K562 (cell line): ENCODE data around the gene CNTFR. TPM values are rescaled to one million over a fixed set of nuclear protein-coding genes. Genes with fewer than 3 reads are reported as not detected.

Experiments used
- ATAC-seq: fragments of 200-7000 bp; cut with Tn5 transposase; 3 replicates; pipeline ENCODE4 v1.9.1; 2020; ENCODE audit warnings: moderate library complexity
- BruUV-seq: library from RNA; stranded (reverse); fragments of 400-500 nt; replicated peaks from 2 replicates; lab custom pipeline; 2021; lab: Mats Ljungman, UMichigan
- CTCF ChIA-PET: fragments of 300-600 bp; formaldehyde crosslinking; extraction: SDS; loops from one replicate; lab custom pipeline; 2021; ENCODE audit warnings: low intra/inter-chr PET ratio; lab: Yijun Ruan, JAX
- POLR2A ChIA-PET: fragments of 300-600, 350-650 bp; sonication (Branson Sonifier 250); formaldehyde crosslinking; extraction: SDS; loops from one replicate; lab custom pipeline; 2021; ENCODE audit warnings: antibody characterized with exemption, inconsistent platforms; lab: Yijun Ruan, JAX
- DNase-seq, 4 experiments: peaks; one replicate each; pipeline versions ENCODE4 v3.0.0 to v3.0.0-alpha.2; 2011 to 2018; ENCODE audit warnings: low spot score in 3 of 4, mixed read lengths in 3 of 4; ENCODE audit errors: extremely low read depth in 1 of 4
- FAIRE-seq: peaks from 2 replicates; lab custom pipeline; 2011; peaks lifted over from hg19 to GRCh38; lab: Jason Lieb, UNC
- H2AFZ ChIP-seq: 2 replicates; pipeline ENCODE4 v1.6.0; 2011; ENCODE audit warnings: low read depth, low read length, control low read depth, inconsistent platforms
- H3K27ac ChIP-seq: fragments of 200-600 bp; 3 replicates; pipeline ENCODE4 v1.8.0; 2011; ENCODE audit warnings: low read depth, mild to moderate bottlenecking, control low read depth, inconsistent platforms, low read length, moderate library complexity, mixed read lengths; ENCODE audit errors: extremely low read depth
- H3K27me3 ChIP-seq, 2 experiments: fragments of 300-600 bp in 1 of 2; 2 replicates in 1 of 2; 3 replicates in 1 of 2; pipeline versions ENCODE4 v1.6.0 to v1.8.0; 2011; ENCODE audit warnings: inconsistent platforms in 2 of 2, low read length in 2 of 2, mild to moderate bottlenecking in 1 of 2, mixed read lengths in 1 of 2, moderate library complexity in 1 of 2; ENCODE audit not compliant: control insufficient read depth in 2 of 2, insufficient read depth in 2 of 2
- H3K36me3 ChIP-seq: fragments of 300-600 bp; 3 replicates; pipeline ENCODE4 v1.8.0; 2011; ENCODE audit warnings: mild to moderate bottlenecking, low read length, inconsistent platforms; ENCODE audit not compliant: control insufficient read depth, insufficient read depth
- H3K4me1 ChIP-seq, 2 experiments: fragments of 200-600 bp in 1 of 2; replicated peaks in 1 of 2; 2 replicates in 1 of 2; 3 replicates in 1 of 2; pipeline versions ENCODE4 v1.5.1 to v1.8.0; 2011; ENCODE audit warnings: inconsistent platforms in 2 of 2, low read length in 2 of 2, mild to moderate bottlenecking in 1 of 2, mixed read lengths in 1 of 2, moderate library complexity in 1 of 2; ENCODE audit not compliant: control insufficient read depth in 2 of 2, insufficient read depth in 2 of 2
- H3K4me2 ChIP-seq: 2 replicates; pipeline ENCODE4 v1.6.1; 2011; ENCODE audit warnings: low read length, control low read depth, inconsistent platforms, mixed read lengths; ENCODE audit not compliant: insufficient read depth
- H3K4me3 ChIP-seq: fragments of 200-600 bp; sonication (generic), shearing (Covaris generic); 2 replicates; pipeline ENCODE4 v1.5.1; 2016; ENCODE audit warnings: control low read depth, inconsistent platforms
- H3K79me2 ChIP-seq: fragments of 200-600 bp; 3 replicates; pipeline ENCODE4 v1.8.0; 2011; ENCODE audit warnings: low read length, inconsistent platforms; ENCODE audit not compliant: control insufficient read depth, insufficient read depth
- H3K9ac ChIP-seq, 2 experiments: 2 replicates each; pipeline versions ENCODE4 v1.6.0 to v1.6.1; 2011; ENCODE audit warnings: low read depth in 2 of 2, low read length in 2 of 2, control low read depth in 1 of 2, inconsistent platforms in 1 of 2, mild to moderate bottlenecking in 1 of 2, mixed read lengths in 1 of 2; ENCODE audit not compliant: insufficient read depth in 1 of 2
- H3K9me1 ChIP-seq: one replicate; pipeline ENCODE4 v1.6.0; 2011; ENCODE audit warnings: inconsistent platforms, mild to moderate bottlenecking, low read length, moderate library complexity; ENCODE audit not compliant: control insufficient read depth, insufficient read depth
- H3K9me3 ChIP-seq: replicated peaks from 2 replicates; pipeline ENCODE4 v1.5.1; 2011; ENCODE audit warnings: low read depth, low read length, inconsistent platforms; ENCODE audit not compliant: control insufficient read depth, insufficient read depth
- H4K20me1 ChIP-seq: replicated peaks from 2 replicates; pipeline ENCODE4 v1.6.1; 2011; ENCODE audit warnings: low read length, inconsistent platforms, mixed read lengths; ENCODE audit not compliant: control insufficient read depth, insufficient read depth
- ARNT ChIP-seq, 2 experiments: fragments of 450-650 bp; IDR thresholded peaks; 2 replicates each; pipeline ENCODE4 v1.6.1; 2016; ENCODE audit warnings: mild to moderate bottlenecking in 1 of 2
- BRCA1 ChIP-seq, 2 experiments: fragments of 450-650 bp in 1 of 2; sonication (generic) in 1 of 2; formaldehyde crosslinking in 1 of 2; IDR thresholded peaks; 2 replicates each; pipeline versions ENCODE4 v1.5.0 to v1.6.1; 2017 to 2020; ENCODE audit warnings: mild to moderate bottlenecking in 1 of 2, missing genetic modification reagents in 1 of 2
- C11orf30 ChIP-seq: fragments of 450-650 bp; IDR thresholded peaks from 2 replicates; pipeline ENCODE4 v1.6.1; 2016; ENCODE audit warnings: low read depth, mild to moderate bottlenecking
- HCFC1 ChIP-seq: IDR thresholded peaks from 2 replicates; pipeline ENCODE4 v1.6.1; 2012; ENCODE audit warnings: low read depth, low read length, improper control_type of control experiment
- HMG20A ChIP-seq: fragments of 450-650 bp; formaldehyde crosslinking; conservative IDR thresholded peaks from 2 replicates; pipeline ENCODE4 v1.4.0; 2020; ENCODE audit warnings: mild to moderate bottlenecking, mixed read lengths
- MAFF ChIP-seq: IDR thresholded peaks from 2 replicates; pipeline ENCODE4 v1.6.1; 2012; ENCODE audit warnings: low read length, improper control_type of control experiment
- PPARD ChIP-seq: fragments of 250-450 bp; sonication (Bioruptor Pico); IDR thresholded peaks from 2 replicates; pipeline ENCODE4 v1.8.0; 2022; ENCODE audit warnings: inconsistent platforms, mild to moderate bottlenecking, moderate library complexity
- PURB ChIP-seq: sonication (generic); formaldehyde crosslinking; IDR thresholded peaks from 2 replicates; pipeline ENCODE4 v1.9.0; 2021; ENCODE audit warnings: low read depth, mild to moderate bottlenecking, missing genetic modification reagents
- RHOXF2B ChIP-seq: fragments of 250-450 bp; sonication (Bioruptor Pico); conservative IDR thresholded peaks from 2 replicates; pipeline ENCODE4 v1.5.1; 2021
- SMARCC2 ChIP-seq: fragments of 450-650 bp; IDR thresholded peaks from 2 replicates; pipeline ENCODE4 v1.6.1; 2017; ENCODE audit warnings: antibody characterized with exemption, moderate library complexity, mild to moderate bottlenecking, low read depth
- THAP12 ChIP-seq: fragments of 250-450 bp; sonication (Bioruptor Pico); IDR thresholded peaks from 2 replicates; pipeline ENCODE4 v1.9.0; 2021; ENCODE audit warnings: mild to moderate bottlenecking, inconsistent platforms
- TRIM24 ChIP-seq, 2 experiments: fragments of 450-650 bp; IDR thresholded peaks; 2 replicates each; pipeline ENCODE4 v1.6.1; 2016
- ZNF324 ChIP-seq: fragments of 250-450 bp; sonication (Bioruptor Pico); IDR thresholded peaks from 2 replicates; pipeline ENCODE4 v1.4.0; 2020; ENCODE audit warnings: mild to moderate bottlenecking
- WGBS: fragments of 100-300 bp; shearing (Covaris generic); methylation state at CpG from one replicate; pipeline ENCODE4 v1.1.6; 2016; ENCODE audit warnings: low coverage, mixed read lengths; ENCODE audit not compliant: insufficient coverage; ENCODE audit errors: missing lambda C conversion rate; 5-methylcytosine and 5-hydroxymethylcytosine counted together
- in situ Hi-C: fragments of 300-500 bp; cut with MboI; formaldehyde crosslinking; loops from 4 replicates; pipeline ENCODE4 v1.15.0; 2018; ENCODE audit warnings: inconsistent platforms, mixed read lengths
- intact Hi-C: fragments of 100-400 bp; cut with micrococcal nuclease; formaldehyde crosslinking; loops from 2 replicates; pipeline ENCODE4 v1.14.2; 2022
- polyA plus RNA-seq, 8 experiments: library from polyadenylated mRNA; depleted of rRNA in 4 of 8; stranded (reverse) in 5 of 8; unstranded in 3 of 8; fragments of >200 nt; fragmentation: Nextera tagmentation in 2 of 8; fragmentation: Illumina TruSeq in 1 of 8; extraction: Ambion mirVana in 2 of 8; extraction: Trizol in 1 of 8; gene quantifications; 2 replicates each; pipeline versions ENCODE4 v1.2.1 to v1.2.3, GENCODE V29; 2011 to 2014; ENCODE audit warnings: inconsistent platforms in 1 of 8, missing spikeins in 1 of 8
- total RNA-seq, 7 experiments: library from RNA; depleted of rRNA in 6 of 7; stranded (reverse); fragments of >200 nt in 6 of 7; fragmentation: Illumina TruSeq in 2 of 7; extraction: Trizol in 2 of 7; gene quantifications; 2 replicates each; pipeline versions ENCODE4 v1.2.1 to v1.2.3, GENCODE V29; 2011 to 2021; ENCODE audit warnings: low replicate concordance in 1 of 7
- TF ChIP-seq, protein P1 (sequence below): sonication (generic); formaldehyde crosslinking; IDR thresholded peaks from 2 replicates; pipeline ENCODE4 v1.8.0; 2023; ENCODE audit warnings: mild to moderate bottlenecking, missing genetic modification reagents
- TF ChIP-seq, protein P2 (sequence below): fragments of 250-450 bp; sonication (Bioruptor Pico); IDR thresholded peaks from 2 replicates; pipeline ENCODE4 v1.5.0; 2021

The CNTFR gene
- total and polyA plus RNA-seq, 9 of the 15 experiments (the other 6 are each of a cell fraction or from before 2014, with no cell fraction given): not detected

- TF ChIP-seq, protein P1, sequence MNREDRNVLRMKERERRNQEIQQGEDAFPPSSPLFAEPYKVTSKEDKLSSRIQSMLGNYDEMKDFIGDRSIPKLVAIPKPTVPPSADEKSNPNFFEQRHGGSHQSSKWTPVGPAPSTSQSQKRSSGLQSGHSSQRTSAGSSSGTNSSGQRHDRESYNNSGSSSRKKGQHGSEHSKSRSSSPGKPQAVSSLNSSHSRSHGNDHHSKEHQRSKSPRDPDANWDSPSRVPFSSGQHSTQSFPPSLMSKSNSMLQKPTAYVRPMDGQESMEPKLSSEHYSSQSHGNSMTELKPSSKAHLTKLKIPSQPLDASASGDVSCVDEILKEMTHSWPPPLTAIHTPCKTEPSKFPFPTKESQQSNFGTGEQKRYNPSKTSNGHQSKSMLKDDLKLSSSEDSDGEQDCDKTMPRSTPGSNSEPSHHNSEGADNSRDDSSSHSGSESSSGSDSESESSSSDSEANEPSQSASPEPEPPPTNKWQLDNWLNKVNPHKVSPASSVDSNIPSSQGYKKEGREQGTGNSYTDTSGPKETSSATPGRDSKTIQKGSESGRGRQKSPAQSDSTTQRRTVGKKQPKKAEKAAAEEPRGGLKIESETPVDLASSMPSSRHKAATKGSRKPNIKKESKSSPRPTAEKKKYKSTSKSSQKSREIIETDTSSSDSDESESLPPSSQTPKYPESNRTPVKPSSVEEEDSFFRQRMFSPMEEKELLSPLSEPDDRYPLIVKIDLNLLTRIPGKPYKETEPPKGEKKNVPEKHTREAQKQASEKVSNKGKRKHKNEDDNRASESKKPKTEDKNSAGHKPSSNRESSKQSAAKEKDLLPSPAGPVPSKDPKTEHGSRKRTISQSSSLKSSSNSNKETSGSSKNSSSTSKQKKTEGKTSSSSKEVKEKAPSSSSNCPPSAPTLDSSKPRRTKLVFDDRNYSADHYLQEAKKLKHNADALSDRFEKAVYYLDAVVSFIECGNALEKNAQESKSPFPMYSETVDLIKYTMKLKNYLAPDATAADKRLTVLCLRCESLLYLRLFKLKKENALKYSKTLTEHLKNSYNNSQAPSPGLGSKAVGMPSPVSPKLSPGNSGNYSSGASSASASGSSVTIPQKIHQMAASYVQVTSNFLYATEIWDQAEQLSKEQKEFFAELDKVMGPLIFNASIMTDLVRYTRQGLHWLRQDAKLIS (CRISPR knock-in tag): no peak
- TF ChIP-seq PURB (no peak), TRIM24 (IDR thresholded peaks at IDR 0.05) (no peak)
- TF ChIP-seq, all 486 proteins: peak for 0
Measured at GRCh38 chr9:34514401-34514800, 75.1 kb downstream of the CNTFR start (continued).

- no peak overlapping the region for H2AFZ ChIP-seq
- in situ Hi-C loops: no loop called here
- H4K20me1 ChIP-seq: no peaks in the 10 kb centered on the region
- H3K27ac ChIP-seq: no peak overlapping the region
- no peaks in the 10 kb centered on the region for H3K9me1 ChIP-seq
- no TSS peak for BruUV-seq
- H3K4me1 ChIP-seq: no peaks in the 10 kb centered on the region; a peak in 1 of 5 replicates
- intact Hi-C loops: no loop called here
- 0% methylated on average over 2 of the region's 2 CpGs for WGBS
- H3K9me3 ChIP-seq: no peaks in the 10 kb centered on the region
- H3K36me3 ChIP-seq: no peaks in the 10 kb centered on the region
- ChIA-PET CTCF (no interaction called here), POLR2A (no interaction called here)
- H3K27me3 ChIP-seq: peaks cover 0 to 6% of the 10 kb centered on the region in 2 experiments; a peak in 3 of 5 replicates
- peak overlapping the region in 1 of 2 experiments; percentile 17; a peak in 1 of 4 replicates for H3K9ac ChIP-seq
- ATAC-seq (no peak), DNase-seq (no peak), FAIRE-seq (no peak)
- H3K4me2 ChIP-seq: no peak overlapping the region
- H3K79me2 ChIP-seq: no peaks in the 10 kb centered on the region
- no peak overlapping the region for H3K4me3 ChIP-seq
- no peak for TF ChIP-seq ZNF324 (CRISPR knock-in tag)
- TF ChIP-seq ARNT (IDR thresholded peaks at IDR 0.05): no peak
- TF ChIP-seq HMG20A: no peak
- no peak for TF ChIP-seq HCFC1
- TF ChIP-seq MAFF: no peak
- TF ChIP-seq THAP12: no peak
- TF ChIP-seq BRCA1 (IDR thresholded peaks at IDR 0.05): no peak
- no peak for TF ChIP-seq BRCA1 (CRISPR knock-in tag; IDR thresholded peaks at IDR 0.05)
- TF ChIP-seq, protein P2, sequence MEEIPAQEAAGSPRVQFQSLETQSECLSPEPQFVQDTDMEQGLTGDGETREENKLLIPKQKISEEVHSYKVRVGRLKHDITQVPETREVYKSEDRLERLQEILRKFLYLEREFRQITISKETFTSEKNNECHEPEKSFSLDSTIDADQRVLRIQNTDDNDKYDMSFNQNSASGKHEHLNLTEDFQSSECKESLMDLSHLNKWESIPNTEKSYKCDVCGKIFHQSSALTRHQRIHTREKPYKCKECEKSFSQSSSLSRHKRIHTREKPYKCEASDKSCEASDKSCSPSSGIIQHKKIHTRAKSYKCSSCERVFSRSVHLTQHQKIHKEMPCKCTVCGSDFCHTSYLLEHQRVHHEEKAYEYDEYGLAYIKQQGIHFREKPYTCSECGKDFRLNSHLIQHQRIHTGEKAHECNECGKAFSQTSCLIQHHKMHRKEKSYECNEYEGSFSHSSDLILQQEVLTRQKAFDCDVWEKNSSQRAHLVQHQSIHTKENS (CRISPR knock-in tag): no peak
- no peak for TF ChIP-seq RHOXF2B (CRISPR knock-in tag)
- no peak for TF ChIP-seq C11orf30
- TF ChIP-seq SMARCC2: no peak
- TF ChIP-seq PPARD (CRISPR knock-in tag): no peak
Measured at GRCh38 chr9:34513567-34514214, 75.8 kb downstream of the CNTFR start.
